H1 (cell line): ENCODE measurements around the gene DET1. TPM values are rescaled to one million over a fixed set of nuclear protein-coding genes. Genes with fewer than 3 reads are reported as not detected.

Experiments
- CTCF ChIA-PET: fragments of 300-600 bp; sonication (Branson Sonifier 250); formaldehyde crosslinking; loops from one replicate; lab custom pipeline; 2021; ENCODE audit not compliant: partially characterized antibody; lab: Charles Lee
- POLR2A ChIA-PET: fragments of 300-600 bp; sonication (Branson Sonifier 250); formaldehyde crosslinking; loops from one replicate; lab custom pipeline; 2021; ENCODE audit warnings: inconsistent platforms; ENCODE audit not compliant: partially characterized antibody; lab: Charles Lee
- DNase-seq, 2 experiments: peaks; one replicate each; pipeline versions ENCODE4 v3.0.0 to v3.0.0-alpha.2; 2010 to 2022; ENCODE audit warnings: low spot score in 2 of 2, low read depth in 1 of 2, mixed read lengths in 1 of 2
- FAIRE-seq: peaks from 2 replicates; lab custom pipeline; 2011; peaks lifted over from hg19 to GRCh38; lab: Jason Lieb, UNC
- H2AFZ ChIP-seq: 2 replicates; pipeline ENCODE4 v1.8.1; 2012; ENCODE audit warnings: low read length, inconsistent platforms
- H2AK5ac ChIP-seq: 2 replicates; pipeline ENCODE4 v1.6.1; 2013; ENCODE audit warnings: low read depth, low read length
- H2BK120ac ChIP-seq: replicated peaks from 2 replicates; pipeline ENCODE3; 2013; ENCODE audit warnings: low read depth, low read length, inconsistent platforms
- H2BK12ac ChIP-seq: 2 replicates; pipeline ENCODE4 v1.6.1; 2013; ENCODE audit warnings: low read depth, low read length
- H2BK15ac ChIP-seq: 2 replicates; pipeline ENCODE4 v1.6.1; 2013; ENCODE audit warnings: low read length
- H2BK20ac ChIP-seq: 2 replicates; pipeline ENCODE4 v1.6.1; 2013; ENCODE audit warnings: low read length
- H2BK5ac ChIP-seq: 2 replicates; pipeline ENCODE4 v1.6.1; 2013; ENCODE audit warnings: low read depth, low read length
- H3K14ac ChIP-seq: 2 replicates; pipeline ENCODE4 v1.6.1; 2013; ENCODE audit warnings: inconsistent platforms; ENCODE audit not compliant: insufficient read length
- H3K18ac ChIP-seq: 2 replicates; pipeline ENCODE4 v1.6.1; 2013; ENCODE audit warnings: low read length; ENCODE audit errors: extremely low read depth
- H3K23ac ChIP-seq: 2 replicates; pipeline ENCODE4 v1.6.1; 2013; ENCODE audit warnings: inconsistent platforms; ENCODE audit not compliant: insufficient read length
- H3K23me2 ChIP-seq: 2 replicates; pipeline ENCODE4 v1.6.1; 2013; ENCODE audit warnings: low read depth, low read length
- H3K27ac ChIP-seq: 2 replicates; pipeline ENCODE4 v1.6.1; 2011; ENCODE audit warnings: low read depth, low read length, inconsistent platforms
- H3K27me3 ChIP-seq, 4 experiments: replicated peaks in 1 of 4; 1 replicate in 1 of 4; 2 replicates in 3 of 4; pipeline versions ENCODE4 v1.6.1 to v1.8.1; 2011 to 2013; ENCODE audit warnings: low read length in 3 of 4, mild to moderate bottlenecking in 3 of 4, inconsistent platforms in 2 of 4, mixed read lengths in 2 of 4, moderate library complexity in 1 of 4; ENCODE audit not compliant: control insufficient read depth in 3 of 4, insufficient read depth in 3 of 4; ENCODE audit errors: extremely low read depth in 1 of 4
- H3K36me3 ChIP-seq, 4 experiments: 2 replicates each; pipeline versions ENCODE4 v1.6.1 to v1.8.1; 2011 to 2013; ENCODE audit warnings: mild to moderate bottlenecking in 4 of 4, low read length in 3 of 4, moderate library complexity in 2 of 4, control low read depth in 1 of 4, inconsistent platforms in 1 of 4; ENCODE audit not compliant: insufficient read depth in 4 of 4, control insufficient read depth in 2 of 4
- H3K4ac ChIP-seq: replicated peaks from 2 replicates; pipeline ENCODE3; 2013; ENCODE audit warnings: low read length, low read depth, mixed read lengths, inconsistent platforms; ENCODE audit not compliant: insufficient read length
- H3K4me1 ChIP-seq, 4 experiments: replicated peaks in 1 of 4; 1 replicate in 1 of 4; 2 replicates in 3 of 4; pipeline versions ENCODE4 v1.6.1 to v1.8.1; 2011 to 2013; ENCODE audit warnings: low read length in 3 of 4, inconsistent platforms in 2 of 4, mixed read lengths in 1 of 4; ENCODE audit not compliant: insufficient read depth in 4 of 4, control insufficient read depth in 3 of 4
- H3K4me2 ChIP-seq, 2 experiments: 2 replicates each; pipeline versions ENCODE4 v1.6.1 to v1.8.1; 2011 to 2013; ENCODE audit warnings: low read depth in 2 of 2, low read length in 2 of 2, control low read depth in 1 of 2, inconsistent platforms in 1 of 2, mild to moderate bottlenecking in 1 of 2; ENCODE audit not compliant: insufficient read depth in 1 of 2
- H3K4me3 ChIP-seq, 4 experiments: fragments of 200-600, 300-600 bp in 1 of 4; sonication (generic), shearing (Covaris generic), sonication (Bioruptor Twin) in 1 of 4; 2 replicates each; pipeline versions ENCODE4 v1.5.1 to v1.8.1; 2011 to 2016; ENCODE audit warnings: low read length in 4 of 4, low read depth in 3 of 4, control low read depth in 2 of 4, inconsistent platforms in 2 of 4, mild to moderate bottlenecking in 2 of 4, mixed read lengths in 1 of 4, moderate library complexity in 1 of 4; ENCODE audit not compliant: insufficient read depth in 2 of 4; ENCODE audit errors: extremely low read depth in 1 of 4
- H3K56ac ChIP-seq: replicated peaks from 2 replicates; pipeline ENCODE3; 2013; ENCODE audit warnings: low read depth, mild to moderate bottlenecking, mixed read lengths, low read length, inconsistent platforms; ENCODE audit not compliant: insufficient read length
- H3K79me1 ChIP-seq: 2 replicates; pipeline ENCODE4 v1.6.1; 2013; ENCODE audit warnings: low read depth, low read length, control low read depth
- H3K79me2 ChIP-seq, 2 experiments: 2 replicates each; pipeline versions ENCODE4 v1.6.1 to v1.8.1; 2012 to 2013; ENCODE audit warnings: low read length in 2 of 2, mild to moderate bottlenecking in 2 of 2, inconsistent platforms in 1 of 2; ENCODE audit not compliant: insufficient read depth in 2 of 2, control insufficient read depth in 1 of 2
- H3K9ac ChIP-seq, 4 experiments: replicated peaks in 1 of 4; 1 replicate in 1 of 4; 2 replicates in 3 of 4; pipeline versions ENCODE4 v1.6.1 to v1.8.1; 2011 to 2013; ENCODE audit warnings: low read depth in 3 of 4, low read length in 3 of 4, control low read depth in 2 of 4, mild to moderate bottlenecking in 2 of 4, moderate library complexity in 2 of 4, inconsistent platforms in 1 of 4; ENCODE audit errors: extremely low read depth in 1 of 4
- H3K9me3 ChIP-seq, 2 experiments: 2 replicates each; pipeline versions ENCODE4 v1.6.1 to v1.8.1; 2012 to 2013; ENCODE audit warnings: mild to moderate bottlenecking in 2 of 2, moderate library complexity in 2 of 2, control low read depth in 1 of 2, inconsistent platforms in 1 of 2, low read depth in 1 of 2, low read length in 1 of 2, mixed read lengths in 1 of 2; ENCODE audit not compliant: insufficient read depth in 2 of 2
- H4K20me1 ChIP-seq, 2 experiments: replicated peaks in 1 of 2; 2 replicates each; pipeline versions ENCODE3 to v1.8.1; 2011 to 2013; ENCODE audit warnings: inconsistent platforms in 2 of 2, low read length in 2 of 2, mild to moderate bottlenecking in 1 of 2; ENCODE audit not compliant: insufficient read depth in 2 of 2, control insufficient read depth in 1 of 2
- H4K5ac ChIP-seq: 2 replicates; pipeline ENCODE4 v1.6.1; 2013; ENCODE audit warnings: low read length, low read depth, mixed read lengths, inconsistent platforms; ENCODE audit not compliant: insufficient read length
- H4K8ac ChIP-seq: 2 replicates; pipeline ENCODE4 v1.8.0; 2013; ENCODE audit warnings: mild to moderate bottlenecking, moderate library complexity, low read length, inconsistent platforms; ENCODE audit not compliant: insufficient read depth; ENCODE audit errors: extremely low read depth
- H4K91ac ChIP-seq: replicated peaks from 2 replicates; pipeline ENCODE3; 2013; ENCODE audit warnings: low read length, mixed read lengths, inconsistent platforms; ENCODE audit not compliant: insufficient read length
- BACH1 ChIP-seq: IDR thresholded peaks from 2 replicates; pipeline ENCODE4 v1.6.1; 2012; ENCODE audit warnings: low read length, improper control_type of control experiment
- CEBPB ChIP-seq: IDR thresholded peaks from 2 replicates; pipeline ENCODE4 v1.6.1; 2012; ENCODE audit warnings: low read depth, low read length
- CHD2 ChIP-seq: IDR thresholded peaks from 2 replicates; pipeline ENCODE4 v1.6.1; 2012; ENCODE audit warnings: low read length, improper control_type of control experiment
- CTBP2 ChIP-seq: IDR thresholded peaks from 2 replicates; pipeline ENCODE4 v1.7.0; 2011; ENCODE audit warnings: borderline replicate concordance, mild to moderate bottlenecking, moderate library complexity, mixed read lengths, low read length; ENCODE audit not compliant: insufficient read depth, insufficient read length
- GABPA ChIP-seq: IDR thresholded peaks from 2 replicates; pipeline ENCODE4 v1.6.1; 2011; ENCODE audit warnings: mild to moderate bottlenecking, low read length, moderate library complexity, borderline replicate concordance; ENCODE audit not compliant: insufficient read depth
- KDM1A ChIP-seq: fragments of 200-600, 300-600 bp; sonication (generic); IDR thresholded peaks from 2 replicates; pipeline ENCODE4 v1.7.1; 2016; ENCODE audit warnings: mild to moderate bottlenecking, low read length, borderline replicate concordance
- POLR2A ChIP-seq, 2 experiments: IDR thresholded peaks; 1 replicate in 1 of 2; 2 replicates in 1 of 2; pipeline ENCODE4 v1.6.1; 2011; ENCODE audit warnings: low read depth in 2 of 2, low read length in 2 of 2, mild to moderate bottlenecking in 2 of 2; ENCODE audit errors: control extremely low read depth in 1 of 2
- RAD21 ChIP-seq, 2 experiments: IDR thresholded peaks in 1 of 2; conservative IDR thresholded peaks in 1 of 2; 2 replicates each; pipeline ENCODE4 v1.6.1; 2011; ENCODE audit warnings: low read depth in 2 of 2, low read length in 2 of 2, improper control_type of control experiment in 1 of 2, inconsistent platforms in 1 of 2, mild to moderate bottlenecking in 1 of 2, moderate library complexity in 1 of 2
- RXRA ChIP-seq: IDR thresholded peaks from 2 replicates; pipeline ENCODE4 v1.6.1; 2011; ENCODE audit warnings: low read depth, mild to moderate bottlenecking, low read length, moderate library complexity; ENCODE audit not compliant: insufficient read depth
- SIRT6 ChIP-seq: IDR thresholded peaks from one replicate; pipeline ENCODE4 v1.7.1; 2012; ENCODE audit warnings: low read length, inconsistent platforms
- SIX5 ChIP-seq: IDR thresholded peaks from 2 replicates; pipeline ENCODE4 v1.6.1; 2011; ENCODE audit warnings: mild to moderate bottlenecking, low read depth, low read length
- SRF ChIP-seq: IDR thresholded peaks from 2 replicates; pipeline ENCODE4 v1.6.1; 2011; ENCODE audit warnings: mild to moderate bottlenecking, low read depth, low read length, moderate library complexity
- SUZ12 ChIP-seq: fragments of 200-600 bp; sonication (generic); IDR thresholded peaks from 2 replicates; pipeline ENCODE4 v1.6.1; 2012; ENCODE audit warnings: mild to moderate bottlenecking, inconsistent platforms, low read length, moderate library complexity, mixed read lengths
- YY1 ChIP-seq: IDR thresholded peaks from 2 replicates; pipeline ENCODE4 v1.6.1; 2011; ENCODE audit warnings: low read depth, mild to moderate bottlenecking, low read length
- WGBS, 2 experiments: shearing (Covaris generic) in 1 of 2; methylation state at CpG; one replicate each; pipeline versions ENCODE4 v1.1.6 to v1.1.7; 2013 to 2015; ENCODE audit warnings: low lambda C conversion rate in 2 of 2, mixed read lengths in 2 of 2, inconsistent platforms in 1 of 2, low coverage in 1 of 2, missing lambda C conversion rate in 1 of 2; ENCODE audit not compliant: insufficient replicate concordance in 2 of 2, insufficient coverage in 1 of 2, insufficient read length in 1 of 2; ENCODE audit errors: extremely low coverage in 1 of 2, missing lambda C conversion rate in 1 of 2; 5-methylcytosine and 5-hydroxymethylcytosine counted together
- polyA plus RNA-seq, 7 experiments: library from polyadenylated mRNA; depleted of rRNA in 3 of 7; stranded (reverse) in 5 of 7; unstranded in 2 of 7; fragments of >200 nt in 5 of 7; fragments of 200-250 nt in 2 of 7; gene quantifications; 1 replicate in 5 of 7; 2 replicates in 1 of 7; 4 replicates in 1 of 7; pipeline versions ENCODE4 v1.2.1 to v1.2.3, GENCODE V29; 2011 to 2013; ENCODE audit warnings: missing spikeins in 2 of 7, mixed read lengths in 2 of 7
- total RNA-seq: library from RNA; stranded (reverse); fragmentation: NEBNext Ultra II Directional; extraction: Animal tissue kit (Norgen Biotek cat#: 25700); gene quantifications from 2 replicates; pipeline ENCODE4 v1.2.1, GENCODE V29; 2021

DET1 gene
- total and polyA plus RNA-seq, 2 of the 8 experiments (the other 6 are each of a cell fraction or from before 2014, with no cell fraction given) = 5.4 to 8.5 TPM

DNA sequence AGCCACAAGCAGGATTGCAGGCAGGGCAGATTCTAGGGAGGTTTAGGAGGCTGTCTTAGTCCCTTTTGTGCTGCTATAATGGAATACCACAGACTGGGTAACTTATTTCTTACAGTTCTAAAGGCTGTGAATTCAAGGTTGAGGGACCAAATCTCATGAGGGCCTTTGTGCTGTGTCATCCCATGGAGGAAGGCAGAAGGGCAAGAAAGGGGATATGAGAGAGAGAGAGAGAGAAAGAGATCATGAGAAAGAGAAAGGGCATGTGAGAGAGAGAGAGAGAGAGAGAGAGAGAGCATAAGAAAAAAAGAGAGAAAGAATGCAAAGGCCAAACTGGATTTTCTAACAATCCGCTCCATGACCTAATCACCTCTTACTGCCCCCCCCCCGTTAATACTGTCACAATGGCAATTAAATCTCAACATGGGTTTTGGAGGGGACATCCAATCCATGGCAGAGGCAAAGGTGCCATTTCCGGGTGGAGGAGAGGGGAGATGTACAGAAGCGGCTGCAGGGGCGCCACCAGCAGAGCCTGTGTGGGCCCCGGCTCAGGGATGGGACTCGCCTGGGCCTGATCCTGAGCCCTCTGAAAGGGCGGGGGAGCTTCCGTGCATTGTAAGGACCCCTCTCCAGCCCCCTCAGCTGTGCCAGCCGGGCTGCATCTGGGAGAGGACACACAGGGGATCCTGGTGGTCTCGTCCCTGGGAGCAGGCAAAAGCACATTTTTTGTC lies 58.5 kb downstream of the DET1 start:
- H2AK5ac ChIP-seq = no peak overlapping the region
- H2AFZ ChIP-seq = no peak overlapping the region
- H3K23ac ChIP-seq = no peak overlapping the region
- H4K5ac ChIP-seq = no peak overlapping the region
- H4K91ac ChIP-seq = peak overlapping the region; percentile 23
- no peaks in the 10 kb centered on the region for H3K36me3 ChIP-seq
- FAIRE-seq (no peak), DNase-seq (no peak)
- H3K56ac ChIP-seq = no peak overlapping the region
- H3K4ac ChIP-seq = no peak overlapping the region
- H3K79me1 ChIP-seq = no peaks in the 10 kb centered on the region
- H2BK15ac ChIP-seq = no peak overlapping the region
- no peaks in the 10 kb centered on the region for H4K20me1 ChIP-seq
- 82% methylated on average over 9 of the region's 11 CpGs; no CpG with 5 or more reads in 1 of the 2 experiments for whole genome bisulfite sequencing, 2 experiments
- H3K4me1 ChIP-seq = peaks cover 2 to 21% (median 9%) of the 10 kb centered on the region in 4 experiments
- no peaks in the 10 kb centered on the region for H3K23me2 ChIP-seq
- no peak overlapping the region for H3K4me3 ChIP-seq
- H3K9me3 ChIP-seq = no peaks in the 10 kb centered on the region
- no peak overlapping the region for H3K14ac ChIP-seq
- H3K4me2 ChIP-seq = no peak overlapping the region; a peak in 1 of 4 replicates
- H3K18ac ChIP-seq = peak overlapping the region; percentile 28; the same call in 1 of the 2 replicates
- H2BK120ac ChIP-seq = no peak overlapping the region
- CTCF ChIA-PET = interaction anchor here (1.1 to 4.5 kb wide), 8 partner anchors 9 to 137 kb away, joined by 3 to 41 read pairs (median 11); no protein-coding TSS in a partner anchor
- no peak overlapping the region for H4K8ac ChIP-seq
- H3K27ac ChIP-seq = no peak overlapping the region
- H3K79me2 ChIP-seq = no peaks in the 10 kb centered on the region
- H2BK20ac ChIP-seq = no peak overlapping the region
- POLR2A ChIA-PET = interaction anchor here (2.2 kb wide), 1 partner anchor 8 kb away, joined by 7 read pairs; no protein-coding TSS in a partner anchor
- no peak overlapping the region for H2BK12ac ChIP-seq
- H3K27me3 ChIP-seq = no peaks in the 10 kb centered on the region; a peak in 2 of 7 replicates
- no peak overlapping the region for H3K9ac ChIP-seq
- no peak overlapping the region; the same call in 1 of the 2 replicates for H2BK5ac ChIP-seq
- TF ChIP-seq SUZ12 = no peak
- no peak for TF ChIP-seq CHD2
- TF ChIP-seq CEBPB = no peak
- TF ChIP-seq KDM1A = no peak
- TF ChIP-seq POLR2A (IDR thresholded peaks at IDR 0.05; ENCODE audit: control extremely low read depth in 1 of 2, low read depth in 2 of 2, low read length in 2 of 2) = no peak
- no peak for TF ChIP-seq SRF
- TF ChIP-seq GABPA = no peak
- TF ChIP-seq BACH1 = no peak
- TF ChIP-seq RAD21 (IDR thresholded peaks at IDR 0.05 in 1 of 2, conservative IDR thresholded peaks at IDR 0.05 in 1 of 2; ENCODE audit: low read depth in 2 of 2, low read length in 2 of 2) = no peak
- no peak for TF ChIP-seq YY1
- TF ChIP-seq SIRT6 = no peak
- TF ChIP-seq RXRA = no peak
- no peak for TF ChIP-seq SIX5
- no peak for TF ChIP-seq CTBP2
